Gastroesophageal sphincter (tissue), 3 donors: Measurements from ENCODE around the gene ARHGEF4.

Experiments
- EP300 ChIP-seq: sonication (generic); formaldehyde crosslinking; IDR thresholded peaks from one replicate; pipeline ENCODE4 v1.6.1; 2017; ENCODE audit warnings: antibody characterized with exemption, mild to moderate bottlenecking
- TF ChIP-seq, protein P1 (sequence below), 4 experiments: fragments of 200-600 bp in 2 of 4; fragments of 450-650 bp in 2 of 4; sonication (generic) in 1 of 4; IDR thresholded peaks; one replicate each; pipeline ENCODE4 v1.5.1; 2017 to 2019; ENCODE audit warnings: antibody characterized with exemption in 4 of 4, mild to moderate bottlenecking in 2 of 4, moderate library complexity in 2 of 4

DNA sequence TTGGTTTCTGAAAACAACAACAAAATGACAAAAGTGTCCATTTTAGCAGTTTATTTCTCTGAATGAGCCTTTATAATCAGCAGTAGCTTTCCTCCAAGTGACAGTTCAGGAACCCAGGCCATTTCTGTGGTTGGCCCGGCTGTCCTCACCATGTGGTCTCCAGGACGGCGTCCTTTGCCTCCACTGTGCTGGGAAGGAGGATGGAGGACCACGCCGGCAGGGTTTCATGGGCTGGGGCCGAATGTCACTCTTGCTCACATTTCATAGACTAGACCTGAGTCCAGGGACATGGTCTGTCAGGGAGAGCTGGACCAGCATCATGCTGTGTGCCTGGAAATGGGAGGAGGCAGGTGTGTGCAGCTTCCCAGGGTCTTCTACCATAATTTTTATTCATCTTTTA is 50.9 kb downstream of the ARHGEF4 start:
- no peak for TF ChIP-seq EP300
- TF ChIP-seq, protein P1, sequence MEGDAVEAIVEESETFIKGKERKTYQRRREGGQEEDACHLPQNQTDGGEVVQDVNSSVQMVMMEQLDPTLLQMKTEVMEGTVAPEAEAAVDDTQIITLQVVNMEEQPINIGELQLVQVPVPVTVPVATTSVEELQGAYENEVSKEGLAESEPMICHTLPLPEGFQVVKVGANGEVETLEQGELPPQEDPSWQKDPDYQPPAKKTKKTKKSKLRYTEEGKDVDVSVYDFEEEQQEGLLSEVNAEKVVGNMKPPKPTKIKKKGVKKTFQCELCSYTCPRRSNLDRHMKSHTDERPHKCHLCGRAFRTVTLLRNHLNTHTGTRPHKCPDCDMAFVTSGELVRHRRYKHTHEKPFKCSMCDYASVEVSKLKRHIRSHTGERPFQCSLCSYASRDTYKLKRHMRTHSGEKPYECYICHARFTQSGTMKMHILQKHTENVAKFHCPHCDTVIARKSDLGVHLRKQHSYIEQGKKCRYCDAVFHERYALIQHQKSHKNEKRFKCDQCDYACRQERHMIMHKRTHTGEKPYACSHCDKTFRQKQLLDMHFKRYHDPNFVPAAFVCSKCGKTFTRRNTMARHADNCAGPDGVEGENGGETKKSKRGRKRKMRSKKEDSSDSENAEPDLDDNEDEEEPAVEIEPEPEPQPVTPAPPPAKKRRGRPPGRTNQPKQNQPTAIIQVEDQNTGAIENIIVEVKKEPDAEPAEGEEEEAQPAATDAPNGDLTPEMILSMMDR (IDR thresholded peaks at IDR 0.05), result no peak
